ENCODE measurements around the gene ATP8A1.
"Not testable (repeated sequence)": the region's sequence is repeated elsewhere in the genome, so short reads cannot be mapped to it uniquely, and the experiment has no call there.

ATP8A1 gene

DNA sequence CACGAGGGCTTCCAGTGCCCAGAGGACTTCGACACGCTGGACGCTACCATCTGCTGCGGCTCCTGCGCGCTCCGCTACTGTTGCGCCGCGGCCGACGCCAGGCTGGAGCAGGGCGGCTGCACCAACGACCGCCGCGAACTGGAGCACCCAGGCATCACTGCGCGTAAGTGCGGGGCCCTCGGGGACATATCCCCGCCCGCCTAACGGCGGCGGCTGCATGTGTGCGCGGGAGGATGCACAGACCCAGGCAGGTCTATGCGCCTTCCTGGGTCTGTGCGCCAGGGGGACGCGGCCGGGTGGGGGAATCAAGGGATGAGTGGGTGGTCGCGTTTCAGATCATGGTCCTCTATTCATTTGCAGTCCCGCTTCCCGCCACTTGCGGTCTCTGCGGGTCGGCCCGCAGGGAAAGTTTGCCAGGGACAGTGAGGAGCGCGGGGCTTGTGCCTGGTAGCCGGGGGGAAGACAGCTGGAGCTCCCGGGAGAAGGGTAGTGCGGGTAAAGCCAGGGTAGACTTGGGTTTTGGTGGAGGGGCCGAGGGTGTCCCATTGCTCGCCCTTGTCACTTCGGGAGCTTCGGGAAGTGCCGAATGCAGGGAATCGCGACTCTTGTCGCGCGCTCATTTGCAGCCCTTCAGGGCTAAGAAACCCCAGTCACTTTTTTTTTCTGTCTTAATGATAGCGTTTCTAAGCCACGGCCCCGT lies 258.6 kb downstream of the ATP8A1 start:
- DNase-seq = no peak

DNA sequence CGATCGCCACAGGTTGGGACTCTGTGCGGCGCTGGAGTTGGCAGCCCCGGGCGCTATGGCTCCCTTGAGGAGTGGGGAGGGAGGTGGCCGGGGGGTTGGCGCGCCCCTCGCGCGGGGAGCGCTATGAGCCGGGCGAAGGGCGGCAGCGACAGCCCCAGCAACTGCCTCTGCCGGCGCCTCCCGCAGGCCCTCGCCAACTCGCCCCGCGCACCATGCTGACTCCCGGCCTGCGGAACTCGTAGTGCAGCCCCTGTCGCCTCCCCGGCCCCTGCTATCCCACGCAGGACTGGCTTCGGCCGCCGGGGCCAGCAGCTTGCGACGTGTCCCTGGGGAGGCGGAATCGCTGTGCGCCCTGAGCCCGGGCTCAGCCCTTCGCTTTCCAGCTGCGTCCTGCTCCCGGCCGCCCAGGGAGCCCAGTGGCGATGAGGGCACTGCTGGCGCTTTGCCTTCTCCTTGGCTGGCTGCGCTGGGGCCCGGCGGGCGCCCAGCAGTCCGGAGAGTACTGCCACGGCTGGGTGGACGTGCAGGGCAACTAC lies 259.2 kb downstream of the ATP8A1 start:
- no peak for DNase-seq

DNA sequence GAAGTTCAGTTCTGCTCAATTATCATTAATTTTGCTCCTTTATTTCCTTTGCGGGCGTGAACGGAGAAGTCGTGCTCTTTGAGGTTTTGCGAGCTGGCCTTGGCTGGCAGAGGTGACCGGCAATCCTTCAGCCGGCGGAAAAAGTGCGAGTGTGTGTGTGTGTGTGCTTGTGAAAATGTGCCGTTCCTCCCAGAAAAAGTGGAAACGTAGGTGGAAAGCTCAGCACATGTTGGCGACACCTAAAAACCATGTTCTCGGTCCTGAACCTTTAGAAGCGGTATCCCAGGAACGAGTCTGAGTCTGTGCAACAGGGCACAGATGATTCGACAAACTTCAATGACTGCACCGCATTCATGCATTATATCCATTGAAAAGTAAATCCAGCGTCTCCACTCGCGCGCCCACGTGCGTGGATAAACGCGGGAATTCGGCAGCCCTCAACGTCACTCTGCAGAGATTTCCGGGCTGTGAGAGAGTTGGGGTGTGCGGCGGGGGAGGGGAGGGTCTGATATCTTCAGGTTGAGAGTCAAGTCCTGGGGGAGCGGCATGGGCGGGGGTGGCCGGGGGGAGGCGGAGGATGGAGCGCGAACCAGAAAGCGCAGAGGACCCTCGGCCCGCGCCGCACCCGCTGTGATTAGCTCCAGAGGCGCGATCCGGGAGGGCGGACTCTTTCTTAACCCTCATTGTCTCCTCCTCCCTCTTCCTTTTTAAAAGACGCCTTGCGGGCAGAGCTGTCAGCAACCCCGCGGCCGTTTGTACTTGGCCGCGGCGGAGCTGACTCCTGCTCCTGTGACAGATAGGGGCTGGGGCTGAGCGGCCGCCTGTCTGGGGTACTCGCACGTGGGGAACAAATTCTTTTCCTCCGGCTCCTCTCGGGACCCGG lies 259.9 kb downstream of the ATP8A1 start, which contains the start of gene SHISA3:
Gene SHISA3, plus strand, starts transcription at position 737 of the 883 bp plus-strand sequence. CDS start 569 bp downstream, outside the sequence.
- peak; percentile 29 for DNase-seq

DNA sequence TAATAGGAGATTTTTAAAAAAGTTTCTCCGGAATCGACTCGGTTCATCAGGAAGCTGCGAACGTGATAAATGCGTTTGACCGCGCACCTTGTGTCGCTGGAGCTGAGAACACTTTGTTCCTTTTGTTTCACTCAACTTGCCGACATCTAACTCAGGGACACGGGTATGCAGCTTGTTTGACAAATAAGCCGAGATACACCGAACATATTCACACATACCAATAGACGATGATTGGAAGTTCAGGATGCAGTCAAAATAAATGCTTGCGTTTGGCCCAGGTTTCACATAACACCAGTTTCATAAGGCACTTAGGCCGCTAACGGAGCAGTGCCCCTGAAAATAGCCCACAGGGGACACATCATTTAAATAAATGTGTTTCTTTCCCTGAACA lies 260.5 kb downstream of the ATP8A1 start:
- DNase-seq = no peak

DNA sequence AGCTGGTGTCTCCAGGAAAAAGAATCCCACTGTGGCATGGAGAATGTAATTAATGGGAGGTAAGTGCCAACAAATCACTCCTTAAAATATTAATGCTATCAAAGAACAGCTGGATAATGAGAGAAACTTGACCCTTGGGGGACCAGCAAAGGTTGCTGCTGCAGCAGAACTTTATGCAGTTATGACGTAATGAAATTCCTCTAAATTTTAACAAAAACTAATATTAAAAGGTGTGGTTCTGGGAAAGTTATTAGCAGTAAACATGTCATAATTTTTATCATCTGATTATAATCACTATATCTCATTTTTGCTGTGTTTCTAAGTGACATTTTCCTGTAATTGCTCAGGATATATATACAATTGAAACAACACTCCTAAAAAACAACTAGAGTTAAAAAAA lies 261.3 kb downstream of the ATP8A1 start:
- DNase-seq = no peak

DNA sequence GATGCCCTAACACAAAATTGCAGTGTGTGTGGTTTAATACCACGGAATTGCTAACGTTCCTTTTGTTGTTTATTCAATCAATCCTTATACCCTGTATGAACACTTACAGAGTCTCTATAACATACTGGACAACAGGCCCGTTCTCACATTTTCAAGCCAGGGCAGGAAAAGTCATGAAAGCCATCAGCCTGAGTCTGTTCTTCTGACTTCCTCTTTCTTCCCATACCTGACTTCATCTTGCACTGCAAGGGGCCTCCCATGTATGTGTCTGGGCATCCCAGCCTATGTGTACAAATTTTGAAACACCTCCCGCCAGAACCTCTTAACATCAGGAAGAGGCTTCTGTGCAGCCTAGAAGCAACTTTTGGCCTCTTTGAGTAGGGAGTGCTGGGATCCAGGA lies 264.5 kb downstream of the ATP8A1 start:
- no peak for DNase-seq

DNA sequence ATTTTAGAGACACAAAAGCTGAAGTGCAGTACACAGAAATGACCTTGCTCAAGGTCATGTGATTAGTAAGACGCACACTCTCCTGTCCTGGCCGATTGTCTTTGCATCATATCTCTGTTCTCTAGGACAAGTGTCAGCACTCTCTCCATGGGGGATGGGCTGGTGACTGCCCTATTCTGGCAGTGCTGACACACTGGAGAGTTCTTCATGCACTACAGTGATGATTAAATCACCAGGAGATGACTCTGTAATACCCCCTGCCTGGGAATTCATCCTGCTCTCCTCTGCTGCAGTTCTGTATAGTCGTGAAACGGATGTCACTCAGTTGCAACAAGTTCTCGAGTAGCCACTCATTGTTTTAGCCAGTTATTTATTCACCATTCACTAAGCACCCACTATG lies 264.9 kb downstream of the ATP8A1 start:
- peak; percentile 9 for DNase-seq

DNA sequence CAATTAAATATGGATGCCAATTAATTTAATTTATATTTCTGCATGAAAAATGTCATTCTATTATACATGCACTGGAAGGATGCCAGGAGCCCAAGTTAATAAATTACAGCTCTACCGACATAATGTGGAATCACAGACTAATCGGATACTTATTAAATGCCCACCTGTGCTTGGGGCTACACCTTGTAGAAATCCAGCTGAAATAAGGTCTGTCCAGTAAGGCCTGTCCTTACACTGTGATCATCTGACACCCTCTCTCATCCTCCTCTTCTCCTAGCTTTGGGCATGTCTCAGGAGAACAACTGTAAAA lies 265.6 kb downstream of the ATP8A1 start:
- no peak for DNase-seq

DNA sequence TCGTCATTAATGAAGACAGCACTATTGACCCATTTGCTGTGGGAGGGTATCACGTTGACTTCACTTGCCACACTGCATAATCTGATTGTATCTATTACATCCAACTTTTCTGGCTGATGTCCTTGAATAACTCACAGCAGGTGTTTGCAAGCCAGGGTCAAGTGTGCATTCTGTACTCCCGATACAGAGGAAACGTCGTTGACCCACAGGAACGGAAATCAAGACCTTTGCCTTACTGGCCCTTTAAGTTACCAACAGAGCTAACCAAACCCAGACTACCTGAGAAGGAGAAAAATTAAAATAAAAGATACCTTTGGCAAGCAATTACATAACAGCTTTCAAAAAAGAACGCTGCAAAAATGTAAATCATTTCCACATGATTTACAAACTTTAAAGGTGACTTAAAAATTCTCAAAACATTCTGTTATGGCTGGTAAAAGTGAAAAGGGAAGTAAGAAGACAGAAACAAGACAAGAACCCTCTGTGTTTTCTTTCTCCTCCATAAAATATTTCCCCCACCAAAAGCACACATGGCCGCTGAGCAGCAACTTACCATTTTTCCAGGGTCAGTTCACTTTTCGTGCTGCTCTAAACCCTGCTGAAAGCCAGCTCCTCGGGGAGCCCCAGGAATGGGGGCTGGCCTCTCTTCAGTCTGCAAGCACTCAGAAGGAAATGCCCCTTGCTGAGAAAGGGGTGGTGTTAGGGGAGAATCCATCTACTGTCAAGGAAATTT lies 266.1 kb downstream of the ATP8A1 start:
- no peak for DNase-seq

DNA sequence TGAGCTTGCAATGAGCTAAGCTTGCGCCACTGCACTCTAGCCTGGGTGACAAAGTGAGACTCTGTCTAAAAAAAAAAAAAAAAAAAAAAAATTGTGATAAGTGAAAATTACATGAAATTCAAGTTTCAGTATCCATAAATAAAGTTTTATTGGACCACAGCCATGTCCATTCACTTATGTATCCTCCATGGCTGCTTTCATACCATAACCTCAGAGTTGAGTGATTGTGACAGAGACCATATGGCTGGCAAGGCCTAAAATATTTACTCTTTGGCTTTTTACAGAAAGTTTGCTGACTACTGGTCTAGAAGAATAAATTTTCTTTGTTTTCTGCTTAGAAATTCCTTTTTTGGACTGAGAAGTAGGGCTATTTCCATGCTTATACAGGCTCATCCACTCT lies 271.4 kb downstream of the ATP8A1 start:
- no peak for DNase-seq

DNA sequence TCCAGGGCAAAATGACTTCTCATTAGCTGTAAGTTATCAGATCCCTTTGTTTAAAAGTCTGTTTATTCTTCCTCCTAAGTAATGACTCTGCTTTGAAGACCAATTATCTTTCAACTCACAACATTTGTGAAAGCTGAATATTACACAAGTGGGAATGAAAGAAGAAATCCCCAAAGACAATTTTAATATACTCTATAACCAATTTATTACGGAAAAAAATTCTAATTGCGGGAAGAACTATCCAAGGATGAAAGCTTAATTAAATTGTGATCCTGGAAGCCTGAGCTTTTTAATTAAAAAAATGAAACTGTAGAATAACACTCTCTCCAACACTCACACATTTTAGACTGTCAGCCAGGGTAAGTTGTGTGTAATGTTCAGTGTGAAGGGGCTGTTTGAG lies 275.2 kb downstream of the ATP8A1 start:
- no peak for DNase-seq

DNA sequence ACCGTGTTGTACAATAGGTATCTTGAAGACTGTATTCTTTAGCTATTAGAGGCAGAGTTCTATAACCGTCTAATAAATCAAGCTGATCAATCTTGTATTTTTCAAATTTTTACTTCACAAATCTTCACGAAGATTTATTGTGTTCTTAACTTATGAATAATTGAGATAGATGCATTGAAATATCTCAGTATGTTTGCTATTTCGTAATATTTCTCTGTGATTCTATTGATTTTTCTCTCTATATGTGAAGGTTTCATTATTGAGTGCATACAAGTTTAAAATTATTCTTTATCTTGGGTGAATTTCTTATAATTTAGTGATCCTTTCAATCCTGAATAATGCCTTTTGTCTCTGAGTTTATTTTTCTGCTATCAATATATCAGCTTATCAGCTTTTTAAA lies 279.4 kb downstream of the ATP8A1 start:
- DNase-seq = no peak

DNA sequence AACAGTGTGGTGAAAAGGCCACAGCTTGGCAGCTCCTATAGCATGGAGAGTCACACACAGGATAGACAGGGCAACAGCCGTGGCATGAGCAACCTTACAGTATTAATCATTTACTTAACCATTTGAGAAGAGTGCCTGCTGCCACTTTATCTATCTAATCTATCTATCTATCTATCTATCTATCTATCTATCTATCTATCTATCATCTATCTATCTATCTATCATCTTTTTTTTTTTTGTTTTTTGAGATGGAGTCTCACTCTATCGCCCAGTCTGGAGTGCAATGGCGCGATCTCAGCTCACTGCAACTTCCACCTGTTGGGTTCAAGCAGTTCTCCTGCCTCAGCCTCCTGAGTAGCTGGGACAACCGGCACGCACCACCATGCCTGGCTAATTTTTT lies 284.6 kb downstream of the ATP8A1 start:
- not testable (repeated sequence) for DNase-seq

DNA sequence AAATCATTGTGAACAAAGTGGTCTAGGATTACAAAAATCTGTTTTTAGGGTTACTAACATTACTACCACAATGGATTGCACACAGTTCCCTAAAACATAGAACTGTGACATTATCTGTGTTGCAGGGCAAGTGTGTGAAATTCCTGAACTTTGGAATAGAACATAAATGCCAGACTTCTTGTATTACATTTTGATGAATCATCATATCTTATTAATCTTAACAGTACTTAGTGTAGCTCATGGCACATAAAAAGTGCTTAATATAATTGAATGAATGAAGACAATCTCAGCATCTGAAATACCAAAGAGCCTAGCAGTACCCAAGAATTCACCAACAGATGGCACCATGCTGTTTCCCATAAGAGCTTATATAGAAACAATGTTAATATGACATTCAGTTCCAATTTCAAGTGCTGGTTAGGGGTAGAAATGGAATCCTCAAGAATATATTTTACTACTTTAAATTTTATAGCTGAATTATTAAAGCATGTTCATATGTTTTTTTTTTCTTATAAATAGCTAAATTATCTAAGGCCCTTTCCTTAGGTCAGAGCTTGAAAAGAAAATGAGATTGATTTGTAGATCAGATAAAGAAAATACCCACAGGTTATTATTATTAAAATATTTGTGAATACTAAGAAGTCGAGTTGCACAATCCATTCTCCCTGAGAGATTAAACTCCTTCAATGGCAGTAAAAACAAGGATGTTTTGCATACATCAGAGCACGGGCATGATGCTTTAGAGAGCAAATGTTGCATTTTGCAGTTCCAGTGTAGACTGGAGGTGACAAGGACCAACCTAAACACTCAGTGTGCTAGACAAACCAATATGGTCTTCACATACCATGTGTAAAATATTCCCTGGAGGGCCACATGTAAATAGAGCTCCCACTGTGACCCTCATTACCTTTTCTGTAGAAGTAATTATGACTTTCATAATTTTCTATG lies 285.3 kb downstream of the ATP8A1 start:
- DNase-seq = peak; percentile 32

DNA sequence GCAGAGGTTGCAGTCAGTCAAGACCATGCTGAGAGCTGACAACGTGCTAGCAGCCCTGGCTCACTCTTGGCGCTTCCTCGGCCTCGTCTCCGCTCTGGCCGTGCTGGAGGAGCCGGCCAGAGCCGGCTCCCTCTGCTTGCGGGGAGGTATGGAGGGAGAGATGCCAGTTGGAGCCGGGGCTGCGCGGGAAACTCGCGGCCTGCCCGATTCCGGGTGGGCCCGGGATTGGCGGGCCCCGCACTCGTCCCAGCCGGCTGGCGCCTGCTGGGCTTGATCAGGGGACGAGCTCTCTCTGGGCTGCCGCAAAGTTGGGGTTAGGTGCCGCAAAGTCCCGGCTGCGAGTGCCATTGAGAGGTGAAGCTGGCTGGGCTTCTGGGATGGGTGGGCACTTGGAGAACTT lies 287.4 kb downstream of the ATP8A1 start:
- DNase-seq = no peak

DNA sequence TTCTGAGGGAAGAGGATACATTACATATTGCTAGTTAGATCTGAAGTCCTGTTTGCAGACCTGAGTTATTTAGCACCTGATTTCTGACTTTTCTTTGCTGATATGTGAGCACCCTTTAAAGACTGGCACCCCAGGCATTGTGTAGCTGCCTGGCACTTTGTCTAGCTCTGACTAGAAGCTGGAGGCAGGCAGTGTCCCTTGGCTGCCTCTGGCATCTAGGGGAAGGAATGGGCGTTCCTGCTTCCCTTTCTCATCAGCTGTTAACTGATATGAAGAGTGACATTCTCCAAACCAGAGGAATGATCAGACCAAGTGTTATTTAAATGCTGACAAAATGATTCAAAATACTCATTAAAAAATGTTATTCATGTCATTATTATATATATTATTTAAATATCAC lies 289.9 kb downstream of the ATP8A1 start:
- DNase-seq = no peak

DNA sequence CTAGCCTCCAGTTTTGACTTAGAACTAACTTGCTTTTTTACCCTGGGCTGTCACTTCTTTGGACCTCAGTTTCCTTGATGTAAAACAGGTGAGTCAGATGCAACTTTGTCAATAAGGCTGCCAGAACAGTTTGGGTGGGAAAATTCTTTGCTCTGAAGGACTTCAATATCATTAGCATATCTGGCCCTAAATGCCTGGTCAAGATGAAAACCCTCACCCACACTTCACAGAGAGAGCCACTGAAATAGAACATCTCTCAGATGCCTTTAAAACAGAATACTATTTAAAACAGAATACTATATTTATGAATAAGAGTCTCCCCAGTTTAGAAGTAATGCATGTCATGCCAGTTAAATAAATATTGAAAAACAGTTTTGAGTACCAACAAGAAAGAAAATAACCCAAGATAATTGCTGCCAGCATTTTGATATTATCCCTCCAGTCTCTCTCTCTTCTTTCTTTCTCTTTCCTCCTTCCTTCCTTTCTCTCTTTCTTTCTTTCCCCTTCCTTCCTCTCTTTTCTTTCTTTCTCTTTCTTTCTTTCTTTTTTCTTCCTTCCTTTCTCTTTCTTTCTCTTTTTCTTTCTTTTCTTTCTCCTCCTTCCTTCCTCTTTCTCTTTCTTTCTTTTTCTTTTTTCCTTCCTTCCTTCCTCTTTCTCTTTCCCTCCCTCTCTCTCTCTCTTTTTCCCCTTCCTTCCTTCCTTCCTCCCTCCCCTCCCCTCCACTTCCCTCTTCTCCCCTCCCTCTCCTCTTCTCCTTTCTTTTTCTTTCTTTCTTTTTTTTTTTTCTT lies 292.4 kb downstream of the ATP8A1 start:
- DNase-seq = no peak

DNA sequence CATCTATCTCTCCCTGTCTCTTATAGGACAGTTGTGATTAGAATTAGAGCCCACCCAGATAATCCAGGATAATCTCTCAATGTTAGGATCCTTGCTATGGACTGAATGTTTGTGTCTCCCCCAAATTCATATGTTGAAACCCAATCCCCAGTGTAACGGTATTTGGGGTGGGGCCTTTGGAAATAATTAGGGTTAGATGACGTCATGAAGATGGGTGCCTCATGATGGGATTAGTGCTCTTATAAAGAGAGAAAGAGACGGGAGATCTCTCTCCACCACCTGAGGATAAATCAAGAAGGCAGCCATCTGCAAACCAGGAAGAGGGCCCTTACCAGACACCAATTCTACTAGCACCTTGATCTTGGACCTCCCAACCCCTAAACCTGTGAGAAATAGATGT lies 293.3 kb downstream of the ATP8A1 start:
- DNase-seq = no peak

DNA sequence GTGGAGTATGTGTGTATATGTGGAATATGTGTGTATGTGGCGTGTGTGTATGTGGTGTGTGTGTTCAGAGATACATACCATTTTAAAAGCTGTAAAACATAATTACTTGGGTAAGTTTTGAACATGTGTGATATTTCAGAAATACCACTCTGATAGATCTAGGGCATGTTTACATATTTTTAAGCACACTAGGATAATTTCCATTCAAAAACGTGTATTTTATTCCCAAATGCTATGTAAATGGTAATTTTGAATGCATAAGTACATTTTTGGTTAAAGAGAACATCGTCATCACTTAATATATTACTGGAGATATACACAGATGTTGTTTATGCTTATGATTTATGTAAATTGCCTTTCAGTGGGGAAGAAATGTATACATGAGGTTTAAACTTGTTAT lies 294.3 kb downstream of the ATP8A1 start:
- DNase-seq = no peak

DNA sequence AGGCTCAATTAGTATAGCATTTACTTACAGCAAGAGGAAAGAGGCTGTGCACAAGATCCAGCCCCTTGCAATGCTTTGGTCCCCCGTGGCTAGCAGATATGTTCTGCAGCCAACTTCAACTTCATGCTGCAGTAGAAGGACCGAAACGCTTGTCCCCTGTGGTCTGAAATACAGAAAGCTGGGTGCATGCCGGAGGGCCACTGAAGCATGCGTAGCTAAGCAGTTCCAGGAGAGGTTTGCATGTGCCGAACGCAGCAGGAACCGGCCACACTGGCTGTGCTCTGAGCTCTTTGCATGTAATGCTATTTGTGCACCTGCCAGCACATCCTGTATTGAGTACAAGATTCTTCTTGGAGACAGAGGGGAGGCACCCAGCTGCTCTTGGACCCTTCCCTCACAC lies 295.4 kb downstream of the ATP8A1 start:
- no peak for DNase-seq

DNA sequence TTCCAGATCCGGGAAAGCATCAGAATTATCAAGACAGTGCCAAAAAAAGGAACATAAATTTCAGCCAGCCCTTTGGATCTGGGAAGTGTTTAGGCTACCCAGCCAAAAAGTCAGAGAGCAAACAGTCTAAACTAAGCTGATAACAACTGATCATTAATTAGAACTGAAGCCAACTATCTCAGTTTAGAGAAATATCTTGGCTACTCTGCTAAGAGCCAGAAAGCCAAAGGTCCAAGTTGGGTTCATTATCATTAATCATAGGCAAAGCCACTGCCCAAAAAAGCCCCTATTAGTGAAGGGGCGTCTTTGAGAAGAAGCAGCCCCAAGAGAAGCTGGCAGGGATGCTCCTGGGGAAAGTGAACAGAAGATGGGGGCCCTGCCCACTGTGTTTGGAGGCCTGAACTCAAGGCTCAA lies 296.6 kb downstream of the ATP8A1 start:
- DNase-seq = no peak

DNA sequence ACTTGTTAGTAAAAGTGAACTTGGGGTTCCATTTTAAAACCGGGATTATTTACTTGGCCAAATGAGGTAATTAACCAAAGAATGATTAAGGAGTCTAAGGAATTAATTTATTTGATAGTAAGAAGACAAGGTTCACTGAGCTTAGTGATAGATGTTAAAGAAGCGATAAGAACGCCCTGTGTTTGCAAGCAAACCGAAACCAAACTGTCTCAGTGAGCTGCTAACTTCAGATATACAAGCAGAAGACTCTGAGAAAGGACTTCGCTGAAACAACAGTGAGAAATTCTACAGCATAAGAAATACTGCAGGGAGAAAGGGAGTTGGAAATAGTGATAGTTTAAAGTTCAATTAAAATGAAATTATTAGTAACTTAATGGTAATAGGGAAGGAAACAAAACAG lies 297.2 kb downstream of the ATP8A1 start:
- no peak for DNase-seq
